ENCODE data around the gene FAM98B. TPM values are rescaled to one million over a fixed set of nuclear protein-coding genes. Genes with fewer than 3 reads are reported as not detected.
A peak's percentile ranks its signal among the peaks of the same experiment; 100 is the strongest.

Gene FAM98B
- 4.7 and 8.1 TPM in 2 replicates for total RNA-seq (2016; rRNA removed; fragmentation: Illumina TruSeq; extraction: Trizol)
- total RNA-seq (2016; cell fraction: cytosol; rRNA removed; fragmentation: Illumina TruSeq; extraction: Trizol; ENCODE audit: low read depth) = 1.3 and 1.7 TPM in 2 replicates
- total RNA-seq (2016; cell fraction: insoluble cytoplasmic fraction; rRNA removed; fragmentation: Illumina TruSeq; extraction: Trizol) = 4.8 and 8.3 TPM in 2 replicates
- 4.0 and 4.4 TPM in 2 replicates for total RNA-seq (2016; cell fraction: membrane; rRNA removed; fragmentation: Illumina TruSeq; extraction: Trizol)
- total RNA-seq (2016; cell fraction: nucleus; rRNA removed; fragmentation: Illumina TruSeq; extraction: Trizol) = 15.8 and 17.0 TPM in 2 replicates
- polyA plus RNA-seq (2011; rRNA removed) = 3.7 and 4.0 TPM in 2 replicates
- 1.1 and 1.7 TPM in 2 replicates for polyA plus RNA-seq (2011; cell fraction: cytosol; rRNA removed)
- polyA plus RNA-seq (2011; cell fraction: nucleus; rRNA removed) = 0.76 and 1.2 TPM in 2 replicates
- 13.1 and 13.3 TPM in 2 replicates for polyA plus RNA-seq (2012)
- 1.3 and 2.0 TPM in 2 replicates for polyA plus RNA-seq (2016; cell fraction: cytosol; fragmentation: Illumina TruSeq; extraction: Trizol; ENCODE audit: low read depth)
- 40.1 and 49.0 TPM in 2 replicates for polyA plus RNA-seq (2016; cell fraction: insoluble cytoplasmic fraction; fragmentation: Illumina TruSeq; extraction: Trizol; ENCODE audit: low read depth)
- 3.2 and 3.9 TPM in 2 replicates for polyA plus RNA-seq (2016; cell fraction: membrane; fragmentation: Illumina TruSeq; extraction: Trizol; ENCODE audit: low read depth)
- 10.7 and 11.5 TPM in 2 replicates for polyA plus RNA-seq (2016; cell fraction: nucleus; fragmentation: Illumina TruSeq; extraction: Trizol; ENCODE audit: insufficient read depth, low read depth)
- 0.96 and 3.4 TPM in 2 replicates for polyA minus RNA-seq (2011; rRNA and poly(A)+ RNA removed; ENCODE audit: low replicate concordance)
- 1.9 TPM in 2 replicates for polyA minus RNA-seq (2011; cell fraction: cytosol; rRNA and poly(A)+ RNA removed)
- 22.8 and 26.1 TPM in 2 replicates for polyA minus RNA-seq (2011; cell fraction: nucleus; rRNA and poly(A)+ RNA removed)
- Bru-seq, nascent RNA = percentile 82 among the genes with signal in this experiment
- BruChase-seq, experiment 1, labeled RNA remaining after a 6-hour chase = percentile 72 among the genes with signal in this experiment
- percentile 73 among the genes with signal in this experiment for BruChase-seq, experiment 2, labeled RNA remaining after a 2-hour chase
- long read RNA-seq, experiment 1, partial matches to known transcripts = 2 of 3 reads
- long read RNA-seq, experiment 1, other reads (novel, unspliced or antisense) = 1 of 3 reads
- long read RNA-seq, experiment 2, partial matches to known transcripts = 4 of 35 reads
- long read RNA-seq, experiment 2, other reads (novel, unspliced or antisense) = 31 of 35 reads

GRCh38 chr15:38453971-38454695, at the start of gene FAM98B:
TSS of gene FAM98B (plus strand) at chr15:38454127. CDS start at chr15:38454162, 35 bp downstream.
- ATAC-seq (peak; percentile 96), DNase-seq (ENCODE audit: low spot score) (peak; percentile 73), FAIRE-seq (no peak)
- ChIA-PET CTCF (ENCODE audit: low intra/inter-chr PET ratio, low total read pairs) (no interaction called here), POLR2A (interaction anchor here (0.8 to 2.3 kb wide), 6 partner anchors 10 to 202 kb away, joined by 3 to 23 read pairs (median 4); partner anchors contain the start of genes RASGRP1 and SPRED1)
- peaks cover 46% of the 10 kb centered on the region for H3K79me2 ChIP-seq (ENCODE audit: insufficient read depth, low read length)
- H2AFZ ChIP-seq (ENCODE audit: low read length) = peak within 1 kb of the TSS; percentile 99
- peak within 1 kb of the TSS; percentile 74 for H3K4me2 ChIP-seq (ENCODE audit: low read depth, low read length)
- no peaks in the 10 kb centered on the region for H4K20me1 ChIP-seq (ENCODE audit: insufficient read depth, low read length)
- 1% methylated on average over 36 of the region's 49 CpGs for WGBS (ENCODE audit: low lambda C conversion rate)
- BruUV-seq (replicated peaks) = TSS peak; percentile 86
- intact Hi-C loops (cut with micrococcal nuclease; ENCODE audit: unreplicated experiment) (loop anchor here (10.0 kb wide), 1 partner anchor 209 kb away; no protein-coding TSS in a partner anchor), in situ Hi-C loops (cut with HindIII; ENCODE audit: extremely low pct_ligation_motif_present, low pct_unique_long_range_greater_than_20kb) (no loop called here)
- H3K36me3 ChIP-seq (replicated peaks in 1 of 2; ENCODE audit: control insufficient read depth in 1 of 2, insufficient read depth in 2 of 2, low read length in 2 of 2) = 0 out of 5 replicates have a peak, but pooled peaks cover 0 to 1% of the 10 kb centered on the region in 2 experiments
- H3K9me3 ChIP-seq (ENCODE audit: low read length) = no peaks in the 10 kb centered on the region
- peaks cover 0 to 5% of the 10 kb centered on the region in 2 experiments; a peak in 1 of 5 replicates for H3K27me3 ChIP-seq (ENCODE audit: control insufficient read depth in 1 of 2, insufficient read depth in 2 of 2, low read length in 2 of 2)
- H3K27ac ChIP-seq (ENCODE audit: extremely low read length, insufficient read depth, low read length) = peak within 1 kb of the TSS; percentile 98
- peaks cover 19% of the 10 kb centered on the region for H3K4me1 ChIP-seq (ENCODE audit: insufficient read depth, low read length)
- peak within 1 kb of the TSS; percentile 93 to 96 (median 96) for H3K4me3 ChIP-seq (replicated peaks in 1 of 3; ENCODE audit: insufficient read depth in 1 of 3, low read depth in 2 of 3, low read length in 3 of 3)
- peak within 1 kb of the TSS; percentile 94 for H3K9ac ChIP-seq (ENCODE audit: insufficient read depth, low read depth, low read length)
- TF ChIP-seq ERF (CRISPR knock-in tag; IDR thresholded peaks at IDR 0.05) (peak; percentile 84), NCOA5 (CRISPR knock-in tag; IDR thresholded peaks at IDR 0.05) (no peak), ZNF83 (CRISPR knock-in tag; IDR thresholded peaks at IDR 0.05; ENCODE audit: borderline replicate concordance) (no peak), ZNF777 (CRISPR knock-in tag; IDR thresholded peaks at IDR 0.05) (no peak), STAT6 (CRISPR knock-in tag; IDR thresholded peaks at IDR 0.05; ENCODE audit: borderline replicate concordance) (no peak), ZNF816 (CRISPR knock-in tag; IDR thresholded peaks at IDR 0.05; ENCODE audit: borderline replicate concordance) (0 out of 2 replicates have a peak, but pooled peaks have one; percentile 60), MXD4 (CRISPR knock-in tag; IDR thresholded peaks at IDR 0.05) (peak; percentile 70), PRDM10 (CRISPR knock-in tag; IDR thresholded peaks at IDR 0.05; ENCODE audit: low read depth) (peak; percentile 60; the same call in 1 of the 2 replicates), XRCC5 (optimal IDR thresholded peaks at IDR 0.05; ENCODE audit: low read length) (peak; percentile 98), ASH2L (IDR thresholded peaks at IDR 0.05; ENCODE audit: insufficient read length, low read depth, low read length) (peak; percentile 98)
